Left colon (tissue), 2 donors: ENCODE measurements around the gene HSP90AB1. TPM values are rescaled to one million over a fixed set of nuclear protein-coding genes. Genes with fewer than 3 reads are reported as not detected.

Experiments used
- ATAC-seq: fragments of 200-7000 bp; cut with Tn5 transposase; one replicate; pipeline ENCODE4 v1.9.1; 2020; ENCODE audit warnings: mild to moderate bottlenecking, moderate library complexity
- DNase-seq, 2 donors: peaks; one replicate each; pipeline ENCODE4 v3.0.0-alpha.2; 2020
- intact Hi-C, 2 donors: fragments of 100-400 bp; cut with DNase I in 1 of 2; cut with micrococcal nuclease in 1 of 2; formaldehyde crosslinking; loops; one replicate each; pipeline versions ENCODE4 v1.11.2 to v1.14.0; 2022; cut with DNase I, micrococcal nuclease
- total RNA-seq, 2 donors: library from RNA; stranded (reverse); fragmentation: NEBNext Ultra II Directional; extraction: Animal tissue kit (Norgen Biotek cat#: 25700); gene quantifications; one replicate each; pipeline ENCODE4 v1.2.1, GENCODE V29; 2021
- donor health status: DM: no; HTN: no; CAD: no.
- donor health status: DM: yes; HTN: yes; CAD: no.

HSP90AB1 gene
- total RNA-seq, 2 donors from 2014 or later, result 278 to 329 TPM

- ATAC-seq (no peak), DNase-seq (no peak)
- intact Hi-C loops, result no loop called here
Measured at GRCh38 chr6:44273617-44274016, 26.7 kb downstream of the HSP90AB1 start.

- ATAC-seq, result no peak
- intact Hi-C loops, result no loop called here
- no peak for DNase-seq
Measured at GRCh38 chr6:44275271-44275748, 28.4 kb downstream of the HSP90AB1 start.

GRCh38 chr6:44275749-44276648, 29.1 kb downstream of the HSP90AB1 start:
- intact Hi-C loops, result no loop called here
- DNase-seq (peak in 1 of 2 donors; percentile 40), ATAC-seq (peak; percentile 82)

- intact Hi-C loops, result no loop called here
- ATAC-seq (no peak), DNase-seq (no peak)
Measured at GRCh38 chr6:44276667-44277640, 30.1 kb downstream of the HSP90AB1 start.

GRCh38 chr6:44277763-44278162, 30.9 kb downstream of the HSP90AB1 start:
- intact Hi-C loops, result no loop called here
- DNase-seq, result no peak
- ATAC-seq, result no peak

GRCh38 chr6:44278315-44278714, 31.4 kb downstream of the HSP90AB1 start:
- no peak for ATAC-seq
- no peak for DNase-seq
- intact Hi-C loops, result no loop called here

GRCh38 chr6:44278774-44279697, 32.1 kb downstream of the HSP90AB1 start:
- ATAC-seq (no peak), DNase-seq (no peak)
- intact Hi-C loops, result no loop called here

GRCh38 chr6:44284121-44284520, 37.2 kb downstream of the HSP90AB1 start:
- intact Hi-C loops, result no loop called here
- ATAC-seq, result no peak

GRCh38 chr6:44284867-44285266, 38.0 kb downstream of the HSP90AB1 start:
- ATAC-seq (no peak), DNase-seq (no peak)
- intact Hi-C loops, result no loop called here

More at GRCh38 chr6:44284121-44284520, 37.2 kb downstream of the HSP90AB1 start:
- DNase-seq, result no peak

- ATAC-seq, result no peak
- DNase-seq, result no peak
- intact Hi-C loops, result no loop called here
Measured at GRCh38 chr6:44285552-44286284, 38.8 kb downstream of the HSP90AB1 start.

- intact Hi-C loops, result no loop called here
- ATAC-seq (no peak), DNase-seq (no peak)
Measured at GRCh38 chr6:44286285-44286565, 39.3 kb downstream of the HSP90AB1 start.

- intact Hi-C loops, result no loop called here
- no peak for ATAC-seq
- no peak for DNase-seq
Measured at GRCh38 chr6:44286747-44287146, 39.8 kb downstream of the HSP90AB1 start.

GRCh38 chr6:44289726-44290260, 42.9 kb downstream of the HSP90AB1 start:
- DNase-seq (no peak), ATAC-seq (no peak)
- intact Hi-C loops, result no loop called here

GRCh38 chr6:44291841-44292240, 44.9 kb downstream of the HSP90AB1 start:
- DNase-seq (no peak), ATAC-seq (no peak)
- intact Hi-C loops, result no loop called here

GRCh38 chr6:44292661-44293365, 45.9 kb downstream of the HSP90AB1 start:
- intact Hi-C loops, result no loop called here
- DNase-seq (no peak), ATAC-seq (no peak)

GRCh38 chr6:44294832-44295791, 48.2 kb downstream of the HSP90AB1 start:
- no peak for ATAC-seq
- no peak for DNase-seq
- intact Hi-C loops, result no loop called here
